WTC11 (cell line): ENCODE results near the gene TUT4. TPM values are rescaled to one million over a fixed set of nuclear protein-coding genes. Genes with fewer than 3 reads are reported as not detected.

Experiments used
- ATAC-seq: fragments of 200-7000 bp; cut with Tn5 transposase; 2 replicates; pipeline ENCODE4 v1.10.0; 2021; ENCODE audit warnings: mild to moderate bottlenecking, moderate library complexity
- CTCF ChIA-PET: fragments of 300-600 bp; sonication (Branson Sonifier 250); formaldehyde crosslinking; loops from one replicate; lab custom pipeline; 2021; ENCODE audit warnings: antibody characterized with exemption; lab: Charles Lee
- POLR2A ChIA-PET: fragments of 350-600 bp; sonication (Branson Sonifier 250); formaldehyde crosslinking; loops from one replicate; lab custom pipeline; 2021; ENCODE audit warnings: antibody characterized with exemption; lab: Charles Lee
- DNase-seq: peaks from one replicate; pipeline ENCODE4 v3.0.0; 2021; ENCODE audit warnings: low spot score
- H3K27ac Mint-ChIP-seq: 2 replicates; pipeline ENCODE4 v1.8.0; 2021; ENCODE audit warnings: mixed read lengths
- H3K27me3 Mint-ChIP-seq: 2 replicates; pipeline ENCODE4 v1.8.0; 2021; ENCODE audit warnings: low read depth, mild to moderate bottlenecking, moderate library complexity, mixed read lengths
- H3K36me3 Mint-ChIP-seq: 2 replicates; pipeline ENCODE4 v1.8.0; 2021; ENCODE audit warnings: mixed read lengths
- H3K4me1 Mint-ChIP-seq: 2 replicates; pipeline ENCODE4 v1.8.0; 2022; ENCODE audit warnings: mixed read lengths
- H3K4me3 Mint-ChIP-seq: 2 replicates; pipeline ENCODE4 v1.8.0; 2021; ENCODE audit warnings: mild to moderate bottlenecking, moderate library complexity, mixed read lengths
- H3K9me3 Mint-ChIP-seq: 2 replicates; pipeline ENCODE4 v1.8.0; 2021; ENCODE audit warnings: mixed read lengths
- CBFB ChIP-seq: sonication (generic); formaldehyde crosslinking; IDR thresholded peaks from 2 replicates; pipeline ENCODE4 v1.8.1; 2022; ENCODE audit warnings: mild to moderate bottlenecking, low read depth, missing genetic modification reagents
- ELF4 ChIP-seq: sonication (generic); formaldehyde crosslinking; IDR thresholded peaks from 2 replicates; pipeline ENCODE4 v1.8.1; 2022; ENCODE audit warnings: low read depth, mild to moderate bottlenecking, moderate library complexity, missing genetic modification reagents
- GRHL2 ChIP-seq: fragments of 250-450 bp; sonication (Bioruptor Pico); IDR thresholded peaks from 2 replicates; pipeline ENCODE4 v1.8.0; 2022; ENCODE audit warnings: mild to moderate bottlenecking, moderate library complexity; ENCODE audit not compliant: insufficient replicate concordance, severe bottlenecking
- GTF2I ChIP-seq: fragments of 250-450 bp; sonication (Bioruptor Pico); conservative IDR thresholded peaks from 2 replicates; pipeline ENCODE4 v1.4.0; 2021; ENCODE audit warnings: mild to moderate bottlenecking
- JAZF1 ChIP-seq: fragments of 250-450 bp; sonication (Bioruptor Pico); IDR thresholded peaks from 2 replicates; pipeline ENCODE4 v1.9.0; 2021; ENCODE audit warnings: moderate library complexity, mild to moderate bottlenecking, inconsistent platforms
- JUN ChIP-seq: sonication (generic); formaldehyde crosslinking; IDR thresholded peaks from 2 replicates; pipeline ENCODE4 v1.8.0; 2023; ENCODE audit warnings: mild to moderate bottlenecking, missing genetic modification reagents
- NR2C2 ChIP-seq: sonication (generic); formaldehyde crosslinking; IDR thresholded peaks from 2 replicates; pipeline ENCODE4 v1.8.0; 2022; ENCODE audit warnings: mild to moderate bottlenecking, missing genetic modification reagents
- NR3C1 ChIP-seq: sonication (generic); formaldehyde crosslinking; conservative IDR thresholded peaks from 2 replicates; pipeline ENCODE4 v1.8.1; 2023; ENCODE audit warnings: low read depth, mild to moderate bottlenecking, missing genetic modification reagents
- SMAD3 ChIP-seq: sonication (generic); formaldehyde crosslinking; IDR thresholded peaks from 2 replicates; pipeline ENCODE4 v1.8.0; 2022; ENCODE audit warnings: missing genetic modification reagents, mild to moderate bottlenecking, borderline replicate concordance
- TEAD1 ChIP-seq: sonication (generic); formaldehyde crosslinking; IDR thresholded peaks from 2 replicates; pipeline ENCODE4 v1.8.0; 2022; ENCODE audit warnings: mild to moderate bottlenecking, missing genetic modification reagents
- ZNF138 ChIP-seq: sonication (generic); formaldehyde crosslinking; conservative IDR thresholded peaks from 2 replicates; pipeline ENCODE4 v1.8.1; 2022; ENCODE audit warnings: mild to moderate bottlenecking, moderate library complexity, missing genetic modification reagents
- ZNF416 ChIP-seq: fragments of 250-450 bp; sonication (Bioruptor Pico); IDR thresholded peaks from 2 replicates; pipeline ENCODE4 v1.9.0; 2021; ENCODE audit warnings: mild to moderate bottlenecking, inconsistent platforms
- total RNA-seq: library from RNA; stranded (reverse); gene quantifications from 3 replicates; pipeline ENCODE4 v1.2.3, GENCODE V29; 2021
- TF ChIP-seq, protein P1 (sequence below): fragments of 250-450 bp; sonication (Bioruptor Pico); IDR thresholded peaks from 2 replicates; pipeline ENCODE4 v1.9.0; 2021; ENCODE audit warnings: mild to moderate bottlenecking
- TF ChIP-seq, protein P2 (sequence below): sonication (generic); formaldehyde crosslinking; IDR thresholded peaks from 2 replicates; pipeline ENCODE4 v1.8.0; 2022; ENCODE audit warnings: mild to moderate bottlenecking, missing genetic modification reagents
- TF ChIP-seq, protein P3 (sequence below): sonication (generic); formaldehyde crosslinking; IDR thresholded peaks from 2 replicates; pipeline ENCODE4 v1.8.0; 2022; ENCODE audit warnings: mild to moderate bottlenecking, missing genetic modification reagents
- TF ChIP-seq, protein P4 (sequence below): sonication (generic); formaldehyde crosslinking; IDR thresholded peaks from 2 replicates; pipeline ENCODE4 v1.8.1; 2022; ENCODE audit warnings: mild to moderate bottlenecking, moderate library complexity, missing genetic modification reagents
- TF ChIP-seq, protein P5 (sequence below): fragments of 250-450 bp; sonication (Bioruptor Pico); IDR thresholded peaks from 2 replicates; pipeline ENCODE4 v1.8.0; 2021; ENCODE audit warnings: mild to moderate bottlenecking
- TF ChIP-seq, protein P6 (sequence below): sonication (generic); formaldehyde crosslinking; IDR thresholded peaks from 2 replicates; pipeline ENCODE4 v1.8.0; 2023; ENCODE audit warnings: mild to moderate bottlenecking, missing genetic modification reagents
- TF ChIP-seq, protein P7 (sequence below): sonication (generic); formaldehyde crosslinking; IDR thresholded peaks from 2 replicates; pipeline ENCODE4 v1.8.1; 2023; ENCODE audit warnings: mild to moderate bottlenecking, moderate library complexity, missing genetic modification reagents
- TF ChIP-seq, protein P8 (sequence below): sonication (generic); formaldehyde crosslinking; IDR thresholded peaks from 2 replicates; pipeline ENCODE4 v1.8.0; 2022; ENCODE audit warnings: mild to moderate bottlenecking, missing genetic modification reagents
- TF ChIP-seq, protein P9 (sequence below): sonication (generic); formaldehyde crosslinking; IDR thresholded peaks from 2 replicates; pipeline ENCODE4 v1.8.1; 2023; ENCODE audit warnings: mild to moderate bottlenecking, missing genetic modification reagents, moderate library complexity
- TF ChIP-seq, protein P10 (sequence below): fragments of 250-450 bp; sonication (Bioruptor Pico); IDR thresholded peaks from 2 replicates; pipeline ENCODE4 v1.9.0; 2021; ENCODE audit warnings: mild to moderate bottlenecking

Gene TUT4
- total RNA-seq, 1 experiment from 2014 or later: 63.3 TPM

DNA sequence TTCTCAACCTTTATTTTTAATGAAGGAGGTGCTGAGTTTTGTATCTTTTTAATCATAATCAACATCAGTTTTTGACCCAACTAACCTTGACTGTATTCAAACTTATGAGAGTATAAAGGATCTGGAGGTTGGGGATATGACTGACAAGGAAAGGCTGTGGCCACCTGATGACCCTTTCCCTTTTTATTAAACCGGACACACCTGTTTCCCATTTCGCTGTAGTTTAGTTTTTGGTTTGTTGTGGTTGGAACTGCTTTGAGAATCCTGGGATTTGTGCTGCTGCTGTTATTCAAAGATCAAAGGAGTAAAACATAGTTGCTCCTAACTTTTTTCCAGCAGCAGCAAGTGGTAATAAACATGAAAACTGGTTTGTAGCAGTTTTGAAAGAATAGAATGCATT, 136.1 kb downstream of the TUT4 start (continued):
- TF ChIP-seq, protein P1, sequence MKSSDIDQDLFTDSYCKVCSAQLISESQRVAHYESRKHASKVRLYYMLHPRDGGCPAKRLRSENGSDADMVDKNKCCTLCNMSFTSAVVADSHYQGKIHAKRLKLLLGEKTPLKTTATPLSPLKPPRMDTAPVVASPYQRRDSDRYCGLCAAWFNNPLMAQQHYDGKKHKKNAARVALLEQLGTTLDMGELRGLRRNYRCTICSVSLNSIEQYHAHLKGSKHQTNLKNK: no peak
- TF ChIP-seq, protein P2, sequence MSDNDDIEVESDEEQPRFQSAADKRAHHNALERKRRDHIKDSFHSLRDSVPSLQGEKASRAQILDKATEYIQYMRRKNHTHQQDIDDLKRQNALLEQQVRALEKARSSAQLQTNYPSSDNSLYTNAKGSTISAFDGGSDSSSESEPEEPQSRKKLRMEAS: no peak
- TF ChIP-seq, protein P3, sequence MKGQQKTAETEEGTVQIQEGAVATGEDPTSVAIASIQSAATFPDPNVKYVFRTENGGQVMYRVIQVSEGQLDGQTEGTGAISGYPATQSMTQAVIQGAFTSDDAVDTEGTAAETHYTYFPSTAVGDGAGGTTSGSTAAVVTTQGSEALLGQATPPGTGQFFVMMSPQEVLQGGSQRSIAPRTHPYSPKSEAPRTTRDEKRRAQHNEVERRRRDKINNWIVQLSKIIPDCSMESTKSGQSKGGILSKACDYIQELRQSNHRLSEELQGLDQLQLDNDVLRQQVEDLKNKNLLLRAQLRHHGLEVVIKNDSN (CRISPR knock-in tag): no peak
- TF ChIP-seq JAZF1 (CRISPR knock-in tag) (no peak), NR2C2 (no peak), JUN (CRISPR knock-in tag) (no peak)
- TF ChIP-seq, protein P4, sequence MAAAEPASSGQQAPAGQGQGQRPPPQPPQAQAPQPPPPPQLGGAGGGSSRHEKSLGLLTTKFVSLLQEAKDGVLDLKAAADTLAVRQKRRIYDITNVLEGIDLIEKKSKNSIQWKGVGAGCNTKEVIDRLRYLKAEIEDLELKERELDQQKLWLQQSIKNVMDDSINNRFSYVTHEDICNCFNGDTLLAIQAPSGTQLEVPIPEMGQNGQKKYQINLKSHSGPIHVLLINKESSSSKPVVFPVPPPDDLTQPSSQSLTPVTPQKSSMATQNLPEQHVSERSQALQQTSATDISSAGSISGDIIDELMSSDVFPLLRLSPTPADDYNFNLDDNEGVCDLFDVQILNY (CRISPR knock-in tag): no peak
- TF ChIP-seq, protein P5, sequence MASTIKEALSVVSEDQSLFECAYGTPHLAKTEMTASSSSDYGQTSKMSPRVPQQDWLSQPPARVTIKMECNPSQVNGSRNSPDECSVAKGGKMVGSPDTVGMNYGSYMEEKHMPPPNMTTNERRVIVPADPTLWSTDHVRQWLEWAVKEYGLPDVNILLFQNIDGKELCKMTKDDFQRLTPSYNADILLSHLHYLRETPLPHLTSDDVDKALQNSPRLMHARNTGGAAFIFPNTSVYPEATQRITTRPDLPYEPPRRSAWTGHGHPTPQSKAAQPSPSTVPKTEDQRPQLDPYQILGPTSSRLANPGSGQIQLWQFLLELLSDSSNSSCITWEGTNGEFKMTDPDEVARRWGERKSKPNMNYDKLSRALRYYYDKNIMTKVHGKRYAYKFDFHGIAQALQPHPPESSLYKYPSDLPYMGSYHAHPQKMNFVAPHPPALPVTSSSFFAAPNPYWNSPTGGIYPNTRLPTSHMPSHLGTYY: no peak

DNA sequence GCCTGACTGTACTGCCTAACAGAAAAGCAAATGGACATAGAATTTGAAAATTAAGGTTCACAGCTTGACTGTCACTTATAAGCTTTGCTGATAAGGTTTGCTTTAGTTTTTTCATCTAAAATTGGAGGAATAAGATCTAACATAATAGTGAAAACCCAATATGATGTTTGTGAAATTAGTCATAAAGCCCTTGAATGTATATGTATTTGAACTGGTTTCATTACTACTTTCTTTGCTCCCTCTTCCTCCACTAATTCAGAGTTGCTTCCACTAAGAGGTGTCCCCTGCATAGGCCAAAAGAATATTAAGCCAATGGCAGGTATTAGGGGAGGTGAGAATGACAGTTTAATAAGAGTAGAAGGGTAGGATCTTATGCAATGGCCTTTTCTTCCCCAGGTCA, 137.9 kb downstream of the TUT4 start:
- DNase-seq (no peak), ATAC-seq (no peak)
- ChIA-PET CTCF (no interaction called here), POLR2A (no interaction called here)
- H3K4me1 Mint-ChIP-seq: no peaks in the 10 kb centered on the region
- H3K9me3 Mint-ChIP-seq: no peaks in the 10 kb centered on the region
- H3K27me3 Mint-ChIP-seq: no peaks in the 10 kb centered on the region
- H3K36me3 Mint-ChIP-seq: peaks cover 76% of the 10 kb centered on the region
- H3K27ac Mint-ChIP-seq: no peak overlapping the region
- H3K4me3 Mint-ChIP-seq: no peak overlapping the region
- TF ChIP-seq, protein P4 (CRISPR knock-in tag): no peak
- TF ChIP-seq GTF2I (no peak), NR2C2 (no peak), ELF4 (CRISPR knock-in tag) (no peak), TEAD1 (CRISPR knock-in tag) (no peak), SMAD3 (CRISPR knock-in tag) (no peak), ZNF138 (CRISPR knock-in tag) (no peak), ZNF416 (CRISPR knock-in tag) (no peak), CBFB (CRISPR knock-in tag) (no peak), GRHL2 (CRISPR knock-in tag) (no peak), NR3C1 (CRISPR knock-in tag) (no peak)
- TF ChIP-seq, protein P6, sequence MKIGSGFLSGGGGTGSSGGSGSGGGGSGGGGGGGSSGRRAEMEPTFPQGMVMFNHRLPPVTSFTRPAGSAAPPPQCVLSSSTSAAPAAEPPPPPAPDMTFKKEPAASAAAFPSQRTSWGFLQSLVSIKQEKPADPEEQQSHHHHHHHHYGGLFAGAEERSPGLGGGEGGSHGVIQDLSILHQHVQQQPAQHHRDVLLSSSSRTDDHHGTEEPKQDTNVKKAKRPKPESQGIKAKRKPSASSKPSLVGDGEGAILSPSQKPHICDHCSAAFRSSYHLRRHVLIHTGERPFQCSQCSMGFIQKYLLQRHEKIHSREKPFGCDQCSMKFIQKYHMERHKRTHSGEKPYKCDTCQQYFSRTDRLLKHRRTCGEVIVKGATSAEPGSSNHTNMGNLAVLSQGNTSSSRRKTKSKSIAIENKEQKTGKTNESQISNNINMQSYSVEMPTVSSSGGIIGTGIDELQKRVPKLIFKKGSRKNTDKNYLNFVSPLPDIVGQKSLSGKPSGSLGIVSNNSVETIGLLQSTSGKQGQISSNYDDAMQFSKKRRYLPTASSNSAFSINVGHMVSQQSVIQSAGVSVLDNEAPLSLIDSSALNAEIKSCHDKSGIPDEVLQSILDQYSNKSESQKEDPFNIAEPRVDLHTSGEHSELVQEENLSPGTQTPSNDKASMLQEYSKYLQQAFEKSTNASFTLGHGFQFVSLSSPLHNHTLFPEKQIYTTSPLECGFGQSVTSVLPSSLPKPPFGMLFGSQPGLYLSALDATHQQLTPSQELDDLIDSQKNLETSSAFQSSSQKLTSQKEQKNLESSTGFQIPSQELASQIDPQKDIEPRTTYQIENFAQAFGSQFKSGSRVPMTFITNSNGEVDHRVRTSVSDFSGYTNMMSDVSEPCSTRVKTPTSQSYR (CRISPR knock-in tag): no peak
- TF ChIP-seq, protein P7, sequence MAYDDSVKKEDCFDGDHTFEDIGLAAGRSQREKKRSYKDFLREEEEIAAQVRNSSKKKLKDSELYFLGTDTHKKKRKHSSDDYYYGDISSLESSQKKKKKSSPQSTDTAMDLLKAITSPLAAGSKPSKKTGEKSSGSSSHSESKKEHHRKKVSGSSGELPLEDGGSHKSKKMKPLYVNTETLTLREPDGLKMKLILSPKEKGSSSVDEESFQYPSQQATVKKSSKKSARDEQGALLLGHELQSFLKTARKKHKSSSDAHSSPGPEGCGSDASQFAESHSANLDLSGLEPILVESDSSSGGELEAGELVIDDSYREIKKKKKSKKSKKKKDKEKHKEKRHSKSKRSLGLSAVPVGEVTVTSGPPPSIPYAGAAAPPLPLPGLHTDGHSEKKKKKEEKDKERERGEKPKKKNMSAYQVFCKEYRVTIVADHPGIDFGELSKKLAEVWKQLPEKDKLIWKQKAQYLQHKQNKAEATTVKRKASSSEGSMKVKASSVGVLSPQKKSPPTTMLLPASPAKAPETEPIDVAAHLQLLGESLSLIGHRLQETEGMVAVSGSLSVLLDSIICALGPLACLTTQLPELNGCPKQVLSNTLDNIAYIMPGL: no peak
- TF ChIP-seq, protein P8, sequence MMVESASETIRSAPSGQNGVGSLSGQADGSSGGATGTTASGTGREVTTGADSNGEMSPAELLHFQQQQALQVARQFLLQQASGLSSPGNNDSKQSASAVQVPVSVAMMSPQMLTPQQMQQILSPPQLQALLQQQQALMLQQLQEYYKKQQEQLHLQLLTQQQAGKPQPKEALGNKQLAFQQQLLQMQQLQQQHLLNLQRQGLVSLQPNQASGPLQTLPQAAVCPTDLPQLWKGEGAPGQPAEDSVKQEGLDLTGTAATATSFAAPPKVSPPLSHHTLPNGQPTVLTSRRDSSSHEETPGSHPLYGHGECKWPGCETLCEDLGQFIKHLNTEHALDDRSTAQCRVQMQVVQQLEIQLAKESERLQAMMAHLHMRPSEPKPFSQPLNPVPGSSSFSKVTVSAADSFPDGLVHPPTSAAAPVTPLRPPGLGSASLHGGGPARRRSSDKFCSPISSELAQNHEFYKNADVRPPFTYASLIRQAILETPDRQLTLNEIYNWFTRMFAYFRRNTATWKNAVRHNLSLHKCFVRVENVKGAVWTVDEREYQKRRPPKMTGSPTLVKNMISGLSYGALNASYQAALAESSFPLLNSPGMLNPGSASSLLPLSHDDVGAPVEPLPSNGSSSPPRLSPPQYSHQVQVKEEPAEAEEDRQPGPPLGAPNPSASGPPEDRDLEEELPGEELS (CRISPR knock-in tag): no peak
- TF ChIP-seq, protein P9, sequence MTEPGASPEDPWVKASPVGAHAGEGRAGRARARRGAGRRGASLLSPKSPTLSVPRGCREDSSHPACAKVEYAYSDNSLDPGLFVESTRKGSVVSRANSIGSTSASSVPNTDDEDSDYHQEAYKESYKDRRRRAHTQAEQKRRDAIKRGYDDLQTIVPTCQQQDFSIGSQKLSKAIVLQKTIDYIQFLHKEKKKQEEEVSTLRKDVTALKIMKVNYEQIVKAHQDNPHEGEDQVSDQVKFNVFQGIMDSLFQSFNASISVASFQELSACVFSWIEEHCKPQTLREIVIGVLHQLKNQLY (CRISPR knock-in tag): no peak
- TF ChIP-seq, protein P10, sequence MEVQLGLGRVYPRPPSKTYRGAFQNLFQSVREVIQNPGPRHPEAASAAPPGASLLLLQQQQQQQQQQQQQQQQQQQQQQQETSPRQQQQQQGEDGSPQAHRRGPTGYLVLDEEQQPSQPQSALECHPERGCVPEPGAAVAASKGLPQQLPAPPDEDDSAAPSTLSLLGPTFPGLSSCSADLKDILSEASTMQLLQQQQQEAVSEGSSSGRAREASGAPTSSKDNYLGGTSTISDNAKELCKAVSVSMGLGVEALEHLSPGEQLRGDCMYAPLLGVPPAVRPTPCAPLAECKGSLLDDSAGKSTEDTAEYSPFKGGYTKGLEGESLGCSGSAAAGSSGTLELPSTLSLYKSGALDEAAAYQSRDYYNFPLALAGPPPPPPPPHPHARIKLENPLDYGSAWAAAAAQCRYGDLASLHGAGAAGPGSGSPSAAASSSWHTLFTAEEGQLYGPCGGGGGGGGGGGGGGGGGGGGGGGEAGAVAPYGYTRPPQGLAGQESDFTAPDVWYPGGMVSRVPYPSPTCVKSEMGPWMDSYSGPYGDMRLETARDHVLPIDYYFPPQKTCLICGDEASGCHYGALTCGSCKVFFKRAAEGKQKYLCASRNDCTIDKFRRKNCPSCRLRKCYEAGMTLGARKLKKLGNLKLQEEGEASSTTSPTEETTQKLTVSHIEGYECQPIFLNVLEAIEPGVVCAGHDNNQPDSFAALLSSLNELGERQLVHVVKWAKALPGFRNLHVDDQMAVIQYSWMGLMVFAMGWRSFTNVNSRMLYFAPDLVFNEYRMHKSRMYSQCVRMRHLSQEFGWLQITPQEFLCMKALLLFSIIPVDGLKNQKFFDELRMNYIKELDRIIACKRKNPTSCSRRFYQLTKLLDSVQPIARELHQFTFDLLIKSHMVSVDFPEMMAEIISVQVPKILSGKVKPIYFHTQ (CRISPR knock-in tag): no peak
